ENCODE results near the gene MT1G. TPM values are rescaled to one million over a fixed set of nuclear protein-coding genes. Genes with fewer than 3 reads are reported as not detected.

Gene MT1G
- polyA plus RNA-seq, 1 of the 3 experiments (the other 2 are of a cell fraction): 1.2 TPM

DNA sequence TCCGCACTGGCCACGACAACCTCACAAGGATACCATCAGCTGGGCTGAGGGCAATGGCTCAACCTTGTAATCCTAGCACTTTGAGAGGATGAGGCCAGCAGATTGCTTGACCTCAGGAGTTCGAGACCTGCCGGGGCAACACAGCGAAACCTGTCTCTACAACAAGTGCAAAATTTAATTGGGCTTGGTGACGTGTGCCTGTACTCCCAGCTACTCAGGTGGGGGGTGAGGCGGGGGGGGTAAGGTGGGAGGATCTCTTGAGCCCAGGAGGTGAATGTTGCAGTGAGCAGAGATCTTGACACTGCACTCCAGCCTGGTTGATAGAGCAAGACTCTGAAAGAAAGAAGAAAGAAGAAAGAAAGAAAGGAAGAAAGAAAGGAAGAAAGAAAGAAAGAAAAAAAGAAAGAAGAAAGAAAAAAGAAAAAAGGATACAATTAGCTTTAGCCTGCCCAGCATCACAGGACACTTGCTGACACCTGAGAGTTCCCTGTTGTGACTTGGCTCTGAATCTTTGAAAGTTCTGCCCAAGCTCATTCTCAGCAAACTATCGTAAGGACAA, 47.4 kb downstream of the MT1G start:
- Histone ChIP-seq H4K20me1 (ENCODE audit: insufficient read depth) (no peaks in the 10 kb centered on the region), H3K4me1 (ENCODE audit: control insufficient read depth in 1 of 2, insufficient read depth in 2 of 2, low read depth in 1 of 2, low read length in 1 of 2) (peaks cover 0 to 3% of the 10 kb centered on the region in 2 experiments; a peak in 1 of 4 replicates), H3K36me3 (replicated peaks in 1 of 2; ENCODE audit: control insufficient read depth in 1 of 2, insufficient read depth in 2 of 2, low read length in 1 of 2) (no peaks in the 10 kb centered on the region), H3K9ac (no peak overlapping the region), H3K79me2 (ENCODE audit: insufficient read depth) (no peaks in the 10 kb centered on the region), H3K27me3 (ENCODE audit: insufficient read depth) (no peaks in the 10 kb centered on the region), H3F3A (replicated peaks; ENCODE audit: insufficient read depth) (no peaks in the 10 kb centered on the region), H3K4me2 (no peak overlapping the region), H3K9me2 (no peaks in the 10 kb centered on the region), H3K9me3 (no peaks in the 10 kb centered on the region), H2AFZ (ENCODE audit: low read depth) (no peak overlapping the region), H3K27ac (ENCODE audit: low read depth in 2 of 2, low read length in 1 of 2) (no peak overlapping the region), H3K4me3 (ENCODE audit: low read depth in 2 of 2, low read length in 1 of 2) (no peak overlapping the region)
- 94% methylated on average over 7 of the region's 8 CpGs for WGBS (ENCODE audit: low lambda C conversion rate)
- no peak for DNase-seq
- CTCF ChIA-PET: no interaction called here
- TF ChIP-seq IRF3 (IDR thresholded peaks at IDR 0.05; ENCODE audit: low read depth, low read length) (no peak), MXI1 (IDR thresholded peaks at IDR 0.05; ENCODE audit: low read depth, low read length) (no peak), USF1 (IDR thresholded peaks at IDR 0.05; ENCODE audit: borderline replicate concordance, low read depth) (no peak), CHD2 (IDR thresholded peaks at IDR 0.05; ENCODE audit: low read length, partially characterized antibody) (no peak)
- POLR2A ChIA-PET: no interaction called here

DNA sequence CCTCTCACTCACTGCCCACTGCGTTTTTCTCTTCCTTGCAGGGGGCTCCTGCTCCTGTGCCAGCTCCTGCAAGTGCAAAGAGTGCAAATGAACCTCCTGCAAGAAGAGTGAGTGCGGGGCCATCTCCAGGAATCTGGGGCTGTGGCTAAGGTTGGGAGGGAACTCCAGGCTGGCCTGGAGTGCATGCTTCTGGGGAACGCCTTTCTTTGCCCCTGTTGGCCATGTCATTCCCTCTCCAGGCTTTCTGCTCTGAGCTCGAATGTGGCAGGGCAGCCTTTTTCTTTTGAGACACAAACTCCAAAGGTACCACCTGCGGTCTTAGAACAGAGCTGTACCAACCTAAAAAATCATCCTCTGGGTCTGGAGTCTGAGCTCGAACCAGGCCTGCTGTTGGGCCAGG, 49.7 kb downstream of the MT1G start:
- Histone ChIP-seq H3K4me3 (ENCODE audit: low read depth in 2 of 2, low read length in 1 of 2) (no peak overlapping the region), H3K36me3 (replicated peaks in 1 of 2; ENCODE audit: control insufficient read depth in 1 of 2, insufficient read depth in 2 of 2, low read length in 1 of 2) (no peaks in the 10 kb centered on the region), H3K4me2 (no peak overlapping the region), H3K9ac (no peak overlapping the region), H3K27ac (ENCODE audit: low read depth in 2 of 2, low read length in 1 of 2) (no peak overlapping the region), H3K9me3 (no peaks in the 10 kb centered on the region), H3K79me2 (ENCODE audit: insufficient read depth) (no peaks in the 10 kb centered on the region; the same call in 1 of the 2 replicates), H3K27me3 (ENCODE audit: insufficient read depth) (no peaks in the 10 kb centered on the region), H3K4me1 (ENCODE audit: control insufficient read depth in 1 of 2, insufficient read depth in 2 of 2, low read depth in 1 of 2, low read length in 1 of 2) (peaks cover 0 to 22% of the 10 kb centered on the region in 2 experiments; a peak in 1 of 4 replicates), H4K20me1 (ENCODE audit: insufficient read depth) (no peaks in the 10 kb centered on the region), H3K9me2 (no peaks in the 10 kb centered on the region), H2AFZ (ENCODE audit: low read depth) (no peak overlapping the region), H3F3A (replicated peaks; ENCODE audit: insufficient read depth) (peaks cover 17% of the 10 kb centered on the region)
- no peak for DNase-seq
- 80% methylated on average over 5 of the region's 6 CpGs for WGBS (ENCODE audit: low lambda C conversion rate)
- TF ChIP-seq SIN3A (IDR thresholded peaks at IDR 0.05; ENCODE audit: borderline replicate concordance, low read depth, low read length): no peak
- no peak for TF ChIP-seq FOXJ3 (CRISPR knock-in tag; IDR thresholded peaks at IDR 0.05)
- ChIA-PET CTCF (interaction anchor here (0.6 to 2.4 kb wide), 3 partner anchors 12 to 17 kb away, joined by 3 to 6 read pairs (median 3); no protein-coding TSS in a partner anchor), POLR2A (interaction anchor here (1.0 kb wide), 1 partner anchor 12 kb away, joined by 3 read pairs; no protein-coding TSS in a partner anchor)

All from SK-N-SH (cell line).